Adrenal gland (tissue), 5 donors: ENCODE data around the gene LCT.

Source experiments
- CTCF ChIP-seq, 6 experiments: fragments of 450-650 bp in 4 of 6; fragments of 200-600 bp in 2 of 6; sonication (generic) in 1 of 6; IDR thresholded peaks; 1 replicate in 5 of 6; 2 replicates in 1 of 6; pipeline versions ENCODE4 v1.5.1 to v1.8.0; 2016 to 2021; ENCODE audit warnings: antibody characterized with exemption in 6 of 6, mild to moderate bottlenecking in 2 of 6, moderate library complexity in 1 of 6
- POLR2A ChIP-seq, 2 donors: fragments of 450-650 bp; IDR thresholded peaks; one replicate each; pipeline ENCODE4 v1.6.1; 2017; ENCODE audit warnings: antibody characterized with exemption in 2 of 2, mild to moderate bottlenecking in 2 of 2, moderate library complexity in 1 of 2
- donor health status: DM: no; HTN: no; CAD: no.

GRCh38 chr2:135817466-135817865, 19.5 kb downstream of the LCT start:
- no peak for TF ChIP-seq POLR2A (IDR thresholded peaks at IDR 0.05)
- TF ChIP-seq CTCF (IDR thresholded peaks at IDR 0.05) = no peak
